ENCODE results near the gene GRIK4. TPM values are rescaled to one million over a fixed set of nuclear protein-coding genes. Genes with fewer than 3 reads are reported as not detected.

GRIK4 gene
- polyA plus RNA-seq, 1 experiment = not detected

GRCh38 chr11:120817158-120817557 lies 305.6 kb downstream of the GRIK4 start:
- ChIA-PET POLR2A (no interaction called here), CTCF (interaction anchor here (0.9 kb wide), 1 partner anchor 15 kb away, joined by 3 read pairs; no protein-coding TSS in a partner anchor)
- no peak for DNase-seq (ENCODE audit: low read depth)
- H3K36me3 ChIP-seq (ENCODE audit: control insufficient read depth, insufficient read depth, low read length) = no peaks in the 10 kb centered on the region
- H3K4me3 ChIP-seq (ENCODE audit: low read depth, low read length) = no peak overlapping the region
- TF ChIP-seq CTCF (IDR thresholded peaks at IDR 0.05; ENCODE audit: insufficient read depth, low read depth, low read length) = no peak
- H3K27me3 ChIP-seq (ENCODE audit: control insufficient read depth, insufficient read depth, low read length) = no peaks in the 10 kb centered on the region; the same call in 1 of the 2 replicates

- no peak for DNase-seq (ENCODE audit: low read depth)
- Histone ChIP-seq H3K4me3 (ENCODE audit: low read depth, low read length) (no peak overlapping the region), H3K27me3 (ENCODE audit: control insufficient read depth, insufficient read depth, low read length) (no peaks in the 10 kb centered on the region), H3K36me3 (ENCODE audit: control insufficient read depth, insufficient read depth, low read length) (no peaks in the 10 kb centered on the region)
- CTCF ChIA-PET = interaction anchor here (0.9 kb wide), 1 partner anchor 16 kb away, joined by 3 read pairs; no protein-coding TSS in a partner anchor
- TF ChIP-seq CTCF (IDR thresholded peaks at IDR 0.05; ENCODE audit: insufficient read depth, low read depth, low read length) = no peak
- POLR2A ChIA-PET = no interaction called here
Observed at GRCh38 chr11:120818097-120818496, 306.5 kb downstream of the GRIK4 start.

- no peak overlapping the region for H3K4me3 ChIP-seq (ENCODE audit: low read depth, low read length)
- no peak for DNase-seq (ENCODE audit: low read depth)
- H3K36me3 ChIP-seq (ENCODE audit: control insufficient read depth, insufficient read depth, low read length) = no peaks in the 10 kb centered on the region
- TF ChIP-seq CTCF (IDR thresholded peaks at IDR 0.05; ENCODE audit: insufficient read depth, low read depth, low read length) = no peak
- H3K27me3 ChIP-seq (ENCODE audit: control insufficient read depth, insufficient read depth, low read length) = no peaks in the 10 kb centered on the region
- POLR2A ChIA-PET = no interaction called here
- CTCF ChIA-PET = no interaction called here
Observed at GRCh38 chr11:120819003-120819402, 307.5 kb downstream of the GRIK4 start.

GRCh38 chr11:120819437-120820365 lies 308.2 kb downstream of the GRIK4 start:
- POLR2A ChIA-PET = no interaction called here
- no peak overlapping the region for H3K4me3 ChIP-seq (ENCODE audit: low read depth, low read length)
- DNase-seq (ENCODE audit: low read depth) = no peak
- TF ChIP-seq CTCF (IDR thresholded peaks at IDR 0.05; ENCODE audit: insufficient read depth, low read depth, low read length) = no peak
- H3K36me3 ChIP-seq (ENCODE audit: control insufficient read depth, insufficient read depth, low read length) = no peaks in the 10 kb centered on the region
- CTCF ChIA-PET = no interaction called here
- H3K27me3 ChIP-seq (ENCODE audit: control insufficient read depth, insufficient read depth, low read length) = no peaks in the 10 kb centered on the region

GRCh38 chr11:120823159-120823558 lies 311.6 kb downstream of the GRIK4 start:
- POLR2A ChIA-PET = no interaction called here
- TF ChIP-seq CTCF (IDR thresholded peaks at IDR 0.05; ENCODE audit: insufficient read depth, low read depth, low read length) = no peak
- CTCF ChIA-PET = interaction anchor here (1.1 kb wide), 1 partner anchor 21 kb away, joined by 3 read pairs; no protein-coding TSS in a partner anchor

More at GRCh38 chr11:120823159-120823558, 311.6 kb downstream of the GRIK4 start:
- no peaks in the 10 kb centered on the region for H3K36me3 ChIP-seq (ENCODE audit: control insufficient read depth, insufficient read depth, low read length)
- DNase-seq (ENCODE audit: low read depth) = no peak
- H3K4me3 ChIP-seq (ENCODE audit: low read depth, low read length) = no peak overlapping the region
- no peaks in the 10 kb centered on the region for H3K27me3 ChIP-seq (ENCODE audit: control insufficient read depth, insufficient read depth, low read length)

All from BJ (cell line).